Hippocampal formation (tissue), 2 donors: ENCODE data around the gene MAST2.

Source experiments
- DNase-seq, 2 donors: peaks; one replicate each; lab custom pipeline; 2025; lab: John Stamatoyannopoulos, UW

The MAST2 gene

DNA sequence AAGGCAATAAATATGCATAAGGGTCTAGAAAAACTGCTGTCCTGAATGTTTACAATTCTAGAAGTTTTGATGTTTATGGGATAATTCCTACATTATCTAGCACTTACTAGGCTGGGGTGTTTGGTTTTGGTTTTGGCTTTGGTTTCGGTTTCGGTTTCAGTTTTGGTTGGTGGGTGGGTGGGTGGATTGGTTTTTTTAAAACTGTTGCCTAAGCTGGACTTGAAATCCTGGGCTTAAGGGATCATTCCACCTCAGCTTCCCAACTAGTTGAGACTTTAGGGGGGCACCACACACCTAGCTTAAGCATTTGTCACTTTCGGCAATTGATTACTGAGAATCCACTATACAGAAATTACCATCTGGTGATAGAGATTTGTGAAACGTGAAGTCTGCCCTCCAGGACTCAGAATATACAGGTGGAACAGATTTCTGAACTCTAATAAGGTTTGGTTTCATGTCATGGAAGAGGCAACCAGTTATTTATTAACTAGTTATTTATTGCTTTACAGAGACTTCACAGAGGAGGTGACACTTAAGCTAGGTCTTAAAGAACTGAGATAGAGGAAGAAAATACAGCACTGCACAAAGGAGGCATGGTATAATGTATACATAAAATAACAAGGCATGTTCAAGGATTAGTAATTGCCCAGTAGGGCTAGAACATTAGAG lies 259.4 kb downstream of the MAST2 start:
- no peak for DNase-seq

DNA sequence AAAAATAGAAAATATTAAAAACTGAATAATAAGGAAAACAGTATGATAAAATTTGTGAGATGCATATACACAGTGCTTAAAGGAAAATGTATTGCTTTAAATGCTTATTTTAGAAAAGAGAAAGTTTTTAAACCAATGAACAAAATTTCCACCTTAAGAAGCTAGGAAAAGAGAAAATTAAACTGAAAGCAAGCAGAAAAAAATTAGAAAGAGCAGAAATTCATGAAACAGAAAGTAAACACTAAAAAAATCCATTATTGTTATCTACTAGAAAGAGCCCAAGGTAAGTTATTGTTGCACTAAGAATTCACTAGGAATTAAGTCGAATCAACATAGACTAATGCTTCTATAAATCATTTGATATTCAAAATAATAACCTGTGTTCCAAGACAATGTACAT lies 261.3 kb downstream of the MAST2 start:
- no peak for DNase-seq

DNA sequence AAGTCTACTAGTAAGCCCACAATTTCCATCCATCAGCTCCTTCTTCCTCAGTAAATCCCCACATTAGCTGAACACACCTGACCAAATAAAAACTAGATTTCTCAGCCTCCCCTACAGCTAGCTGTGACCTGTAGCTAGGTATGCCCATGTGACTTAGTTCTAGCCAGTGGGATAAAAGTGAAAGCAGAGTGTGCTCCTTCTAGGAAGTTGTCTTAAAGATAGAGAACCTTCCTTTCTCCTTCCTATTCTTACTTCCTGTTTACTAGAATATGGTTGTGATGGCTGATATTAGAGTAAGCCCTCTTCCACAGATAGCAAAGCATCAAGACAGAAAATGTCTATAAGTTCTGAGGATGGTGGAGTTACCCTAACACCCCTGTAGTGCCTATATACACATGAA lies 262.0 kb downstream of the MAST2 start:
- DNase-seq = no peak

DNA sequence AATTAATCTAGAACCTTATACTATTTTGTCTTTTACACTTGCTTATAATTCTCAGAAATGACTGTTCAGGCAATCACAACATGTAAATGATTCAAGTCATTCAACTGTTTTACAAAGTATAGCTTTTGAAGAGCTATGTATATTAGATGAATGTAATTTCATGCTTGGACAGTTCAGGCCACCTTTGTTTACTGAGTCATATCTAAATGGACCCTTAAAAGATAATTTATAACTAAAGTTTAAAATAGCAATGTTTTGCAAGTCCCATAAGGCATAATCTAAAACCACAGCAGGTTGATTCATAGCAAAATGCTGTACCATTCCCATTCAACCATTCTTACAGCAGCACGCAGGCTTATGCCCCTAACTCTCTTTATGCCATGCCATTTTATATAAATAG lies 264.2 kb downstream of the MAST2 start:
- no peak for DNase-seq

DNA sequence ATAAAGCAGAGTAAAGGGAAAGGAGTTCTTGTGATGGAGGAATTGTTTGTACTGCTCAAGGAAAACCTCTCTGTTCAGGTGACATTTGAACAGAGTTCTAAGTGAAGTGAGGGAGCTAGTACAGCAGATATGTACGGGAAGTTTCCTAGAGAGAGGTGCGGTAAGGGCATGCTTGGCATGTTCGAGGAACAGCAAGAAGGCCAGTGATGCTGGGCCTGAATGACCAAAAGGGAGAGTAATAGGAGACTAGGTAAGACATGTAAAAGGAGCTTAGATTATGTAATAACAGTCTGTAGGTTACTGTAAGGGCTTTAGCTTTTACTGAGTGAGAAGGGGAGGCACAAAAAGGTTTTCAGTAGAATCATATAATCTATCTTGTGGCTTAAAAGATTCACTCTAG lies 265.1 kb downstream of the MAST2 start:
- DNase-seq = no peak

DNA sequence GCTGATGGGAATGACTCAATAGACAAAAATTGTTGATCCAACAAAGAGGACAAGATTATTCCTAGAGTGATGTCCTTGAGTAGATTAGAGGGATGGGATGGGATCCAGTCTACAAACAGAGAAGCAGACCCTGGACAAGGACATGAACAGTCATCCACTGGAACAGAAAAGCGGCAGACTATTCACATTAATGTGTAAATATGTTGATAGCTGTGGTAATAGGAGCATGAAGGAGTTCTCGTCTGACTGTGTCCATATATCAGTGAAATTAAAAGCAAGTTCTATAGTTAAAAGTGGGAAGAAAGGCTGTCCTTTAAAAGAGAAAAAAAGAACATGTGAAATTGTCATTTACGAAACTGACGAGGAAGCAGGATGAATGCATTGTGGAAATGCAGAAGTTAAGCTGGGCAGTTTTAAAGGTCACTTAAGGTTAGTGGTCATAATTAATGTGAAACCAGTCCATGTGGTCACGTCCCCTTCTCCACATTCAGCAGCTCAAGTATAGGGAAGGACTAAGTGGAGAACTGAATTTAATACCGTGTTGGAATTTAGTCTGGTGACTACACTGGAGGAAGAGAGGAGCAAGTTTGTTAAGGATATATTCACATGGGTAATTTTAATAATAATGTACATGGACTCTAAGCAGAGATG lies 266.9 kb downstream of the MAST2 start:
- no peak for DNase-seq

DNA sequence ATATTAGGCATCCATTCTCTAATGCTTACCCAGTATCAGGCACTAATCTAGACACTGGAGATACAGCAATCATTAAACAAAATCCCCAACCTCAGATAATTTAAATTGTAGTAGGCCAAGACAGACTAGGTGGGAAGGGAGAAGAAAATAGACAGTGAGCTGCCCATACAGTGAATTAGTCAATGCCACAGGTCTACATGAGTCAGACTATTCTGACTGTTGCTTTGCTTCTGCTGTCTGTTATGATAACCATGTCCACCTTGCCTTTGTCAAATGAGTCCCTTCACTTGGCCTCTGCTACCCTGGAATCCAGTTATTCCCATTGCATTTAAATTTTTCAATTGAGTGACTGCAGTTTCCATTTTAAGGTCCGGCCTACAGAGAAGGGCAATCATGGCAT lies 269.6 kb downstream of the MAST2 start:
- DNase-seq = no peak

DNA sequence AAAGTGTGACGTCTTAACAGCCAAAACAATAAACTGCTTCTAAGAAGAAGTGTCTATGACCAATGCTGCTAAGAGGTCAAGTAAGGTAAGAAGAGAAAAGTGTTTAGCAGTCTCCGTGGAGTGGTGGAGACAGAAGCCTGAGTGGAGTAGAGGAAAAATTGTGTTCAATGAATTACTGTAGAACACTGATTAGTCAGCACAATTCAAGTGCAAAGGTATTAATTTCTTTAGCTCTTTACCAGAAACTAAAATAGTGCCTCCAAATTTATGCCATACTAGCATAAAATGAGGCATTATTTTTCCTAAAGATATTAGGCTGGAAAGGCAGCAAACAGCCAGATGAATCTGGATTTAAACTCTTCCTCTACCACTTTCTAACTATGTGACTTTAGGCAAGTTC lies 272.9 kb downstream of the MAST2 start:
- no peak for DNase-seq

DNA sequence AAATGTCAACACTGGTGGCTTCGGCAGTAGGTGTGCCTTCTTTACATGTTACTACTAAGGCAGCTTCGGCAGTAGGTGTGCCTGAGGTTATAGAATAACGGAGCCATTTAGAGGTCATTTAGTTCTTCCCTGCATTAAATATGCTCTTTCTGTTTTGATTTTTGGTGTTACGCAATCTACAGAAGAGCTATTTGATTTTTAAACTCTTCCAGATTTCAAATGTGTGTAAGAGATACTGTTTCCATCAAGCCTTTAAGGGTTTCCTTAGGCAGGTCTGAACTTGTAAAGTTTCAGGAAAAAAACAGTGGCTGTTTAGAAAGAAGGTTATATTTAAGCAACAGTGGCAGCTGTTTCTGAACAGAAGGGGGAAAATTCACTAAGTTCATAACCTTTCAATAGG lies 274.2 kb downstream of the MAST2 start:
- no peak for DNase-seq

DNA sequence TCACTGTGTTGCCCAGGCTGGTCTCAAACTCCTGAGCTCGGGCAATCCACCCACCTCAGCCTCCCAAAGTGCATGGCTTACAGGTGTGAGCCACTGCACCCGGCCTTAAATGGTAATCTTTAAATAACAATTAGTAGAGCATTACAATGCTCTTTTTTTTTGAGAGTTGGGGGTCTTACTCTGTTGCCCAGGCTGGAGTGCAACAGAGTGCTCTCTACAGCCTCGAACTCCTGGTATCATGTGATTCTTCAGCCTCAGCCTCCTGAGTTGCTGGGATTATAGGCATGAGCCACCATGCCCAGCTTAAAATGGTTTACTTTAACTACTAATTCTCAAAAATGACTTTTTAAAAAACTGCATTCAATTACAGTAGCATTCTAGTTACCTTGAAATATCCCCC lies 276.8 kb downstream of the MAST2 start:
- no peak for DNase-seq

DNA sequence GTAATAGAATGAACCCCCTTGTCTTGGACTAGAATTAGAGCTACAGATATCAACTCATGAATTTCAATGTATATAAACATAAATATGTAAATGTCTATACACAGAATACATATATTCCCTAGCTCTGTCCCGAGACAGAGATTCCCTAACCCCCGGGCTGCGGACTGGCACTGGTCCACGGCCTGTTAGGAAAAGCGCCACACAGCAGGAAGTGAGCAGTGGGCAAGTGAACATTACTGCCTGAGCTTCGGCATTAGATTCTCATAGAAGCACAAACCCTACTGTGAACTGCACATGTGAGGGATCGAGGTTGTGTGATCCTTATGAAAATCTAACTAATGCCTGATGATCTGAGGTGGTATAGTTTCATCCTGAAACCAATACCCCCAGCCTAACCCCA lies 277.8 kb downstream of the MAST2 start:
- DNase-seq = no peak

DNA sequence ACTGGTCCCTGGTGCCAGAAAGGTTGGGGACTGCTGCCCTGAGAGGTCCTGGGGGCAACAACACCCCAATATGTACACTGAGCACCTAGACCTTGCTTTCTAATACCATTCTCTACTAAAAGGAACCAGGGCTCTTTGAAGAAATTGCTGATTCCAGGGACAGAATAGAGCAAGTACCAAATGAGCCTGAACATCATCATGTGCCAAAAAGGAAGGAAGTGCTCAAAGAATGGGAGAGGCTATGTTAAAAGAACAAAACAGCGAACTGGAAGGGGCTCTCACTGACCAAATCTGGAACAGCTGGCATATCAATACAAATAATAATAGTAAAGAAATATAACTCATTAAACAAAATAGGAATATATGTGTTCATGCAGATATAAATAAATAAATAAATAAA lies 278.2 kb downstream of the MAST2 start:
- no peak for DNase-seq

DNA sequence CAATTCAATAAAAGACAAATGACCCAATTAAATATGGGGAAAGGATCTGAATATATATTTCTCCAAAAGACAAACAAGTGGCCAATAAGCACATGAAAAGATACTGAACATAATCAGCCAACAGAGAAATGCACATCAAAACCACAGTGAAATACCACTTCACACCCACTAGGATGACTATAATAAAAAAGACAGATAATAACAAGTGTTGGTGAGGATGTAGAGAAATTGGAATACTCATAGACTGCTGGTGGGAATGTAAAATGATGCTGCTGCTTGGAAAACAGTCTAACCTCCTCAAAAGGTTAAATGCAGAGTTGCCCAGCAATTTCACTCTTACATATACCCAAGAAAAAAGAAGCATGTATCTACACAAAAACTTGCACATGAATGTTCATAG lies 280.2 kb downstream of the MAST2 start:
- no peak for DNase-seq

DNA sequence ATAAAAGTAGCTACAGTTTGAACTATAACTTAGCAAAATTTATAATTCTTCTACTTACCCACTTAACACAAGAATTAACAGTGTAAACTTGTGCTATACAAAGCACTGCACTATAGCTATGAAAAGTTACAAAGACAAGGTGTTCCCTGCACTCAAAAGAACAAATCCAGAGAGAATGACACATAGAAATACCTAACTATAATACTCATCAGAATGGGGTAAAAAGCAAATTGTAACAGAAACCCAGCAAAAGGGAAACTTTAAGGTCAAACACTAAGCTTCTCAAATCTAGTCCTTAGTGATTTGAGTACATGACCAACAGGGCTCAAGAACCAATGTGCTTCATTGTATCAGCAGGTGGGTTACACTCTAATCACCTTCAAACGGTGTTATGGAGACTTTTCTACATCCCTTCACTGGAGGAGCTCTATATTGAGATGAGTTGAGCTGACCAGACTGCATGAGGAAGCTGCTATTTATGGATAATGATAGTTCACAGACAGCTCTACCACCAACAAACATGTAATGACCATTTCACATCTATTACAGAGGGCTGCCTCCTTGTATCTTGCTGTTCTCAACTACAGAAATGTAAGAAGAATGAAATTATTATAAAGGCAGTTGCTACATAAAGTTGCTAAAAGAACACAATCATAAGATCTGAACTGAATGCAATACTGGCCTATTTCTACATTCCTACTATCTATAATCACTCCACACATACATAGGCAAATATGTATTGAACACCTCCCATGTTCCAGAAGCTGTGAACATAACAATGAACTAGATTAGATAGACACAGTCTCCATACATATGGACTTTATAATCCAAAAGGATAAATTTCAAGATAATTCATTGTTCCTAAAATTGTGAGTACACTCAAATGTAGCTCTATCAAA lies 281.4 kb downstream of the MAST2 start:
- DNase-seq = no peak
